Measurements from ENCODE around the gene EEF1E1. TPM values are rescaled to one million over a fixed set of nuclear protein-coding genes. Genes with fewer than 3 reads are reported as not detected.

The EEF1E1 gene
- total and polyA plus RNA-seq, 2 of the 8 experiments (the other 6 are each of a cell fraction or from before 2014, with no cell fraction given): 96.8 to 112 TPM

DNA sequence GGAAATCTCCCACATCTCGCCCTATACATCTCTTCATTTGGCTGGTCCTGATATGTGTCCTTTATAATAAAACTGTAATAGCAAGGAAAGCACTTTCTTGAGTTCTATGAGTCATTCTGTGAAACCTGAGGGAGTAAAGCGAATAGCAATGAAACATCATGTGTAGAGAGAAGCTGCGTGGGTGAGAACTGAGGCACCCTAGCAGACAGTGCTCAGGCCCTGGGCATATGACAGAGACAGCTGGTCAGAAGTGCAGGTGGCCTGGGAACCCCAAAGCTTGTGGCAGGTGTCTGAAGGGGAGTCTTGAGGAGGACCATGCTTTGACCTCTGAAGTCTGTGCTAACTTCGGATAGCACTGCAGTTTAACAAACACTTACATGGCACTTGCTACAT lies 36.8 kb downstream of the EEF1E1 start:
- CTCF ChIA-PET (ENCODE audit: partially characterized antibody): interaction anchor here (0.9 to 2.3 kb wide), 7 partner anchors 9 to 392 kb away, joined by 3 to 9 read pairs (median 3); partner anchors contain the start of genes EEF1E1 and TXNDC5
- Histone ChIP-seq H3K23me2 (ENCODE audit: low read depth, low read length) (peaks cover 2% of the 10 kb centered on the region; the same call in 1 of the 2 replicates), H3K79me1 (ENCODE audit: low read depth, low read length) (peaks cover 3% of the 10 kb centered on the region; the same call in 1 of the 2 replicates), H3K79me2 (ENCODE audit: control insufficient read depth in 1 of 2, insufficient read depth in 2 of 2, low read length in 2 of 2) (peaks cover 0 to 6% of the 10 kb centered on the region in 2 experiments; a peak in 2 of 4 replicates), H3K18ac (ENCODE audit: extremely low read depth, low read length) (no peak overlapping the region), H3K23ac (ENCODE audit: insufficient read length) (no peak overlapping the region), H4K20me1 (replicated peaks in 1 of 2; ENCODE audit: control insufficient read depth in 1 of 2, insufficient read depth in 2 of 2, low read length in 2 of 2) (no peaks in the 10 kb centered on the region), H2AK5ac (ENCODE audit: low read depth, low read length) (no peak overlapping the region), H2BK15ac (ENCODE audit: low read length) (0 out of 2 replicates have a peak overlapping the region, but pooled peaks have one; percentile 31), H2BK120ac (replicated peaks; ENCODE audit: low read depth, low read length) (no peak overlapping the region), H3K4ac (replicated peaks; ENCODE audit: insufficient read length, low read depth, low read length) (no peak overlapping the region), H2AFZ (ENCODE audit: low read length) (0 out of 2 replicates have a peak overlapping the region, but pooled peaks have one; percentile 28), H3K14ac (ENCODE audit: insufficient read length) (no peak overlapping the region), H3K27me3 (replicated peaks in 1 of 4; ENCODE audit: control insufficient read depth in 3 of 4, extremely low read depth in 1 of 4, insufficient read depth in 3 of 4, low read length in 3 of 4) (no peaks in the 10 kb centered on the region), H4K91ac (replicated peaks; ENCODE audit: insufficient read length, low read length) (peak overlapping the region; percentile 25), H4K8ac (ENCODE audit: extremely low read depth, insufficient read depth, low read length) (peak overlapping the region; percentile 35; the same call in 1 of the 2 replicates), H3K27ac (ENCODE audit: low read depth, low read length) (no peak overlapping the region), H4K5ac (ENCODE audit: insufficient read length, low read depth, low read length) (no peak overlapping the region), H3K56ac (replicated peaks; ENCODE audit: insufficient read length, low read depth, low read length) (no peak overlapping the region), H3K4me2 (ENCODE audit: insufficient read depth in 1 of 2, low read depth in 2 of 2, low read length in 2 of 2) (no peak overlapping the region), H2BK20ac (ENCODE audit: low read length) (peak overlapping the region; percentile 49; the same call in 1 of the 2 replicates), H3K36me3 (ENCODE audit: control insufficient read depth in 2 of 4, insufficient read depth in 4 of 4, low read length in 3 of 4) (peaks cover 0 to 12% (median 6%) of the 10 kb centered on the region in 4 experiments; a peak in 5 of 8 replicates), H3K4me1 (replicated peaks in 1 of 4; ENCODE audit: control insufficient read depth in 3 of 4, insufficient read depth in 4 of 4, low read length in 3 of 4) (peaks cover 0 to 5% (median 4%) of the 10 kb centered on the region in 4 experiments; a peak in 4 of 7 replicates), H3K9ac (replicated peaks in 1 of 4; ENCODE audit: extremely low read depth in 1 of 4, low read depth in 3 of 4, low read length in 3 of 4) (no peak overlapping the region), H3K4me3 (ENCODE audit: extremely low read depth in 1 of 4, insufficient read depth in 2 of 4, low read depth in 3 of 4, low read length in 4 of 4) (no peak overlapping the region), H3K9me3 (ENCODE audit: insufficient read depth in 2 of 2, low read depth in 1 of 2, low read length in 1 of 2) (no peaks in the 10 kb centered on the region), H2BK12ac (ENCODE audit: low read depth, low read length) (0 out of 2 replicates have a peak overlapping the region, but pooled peaks have one; percentile 10), H2BK5ac (ENCODE audit: low read depth, low read length) (no peak overlapping the region)
- TF ChIP-seq SRF (IDR thresholded peaks at IDR 0.05; ENCODE audit: low read depth, low read length): no peak
- POLR2A ChIA-PET (ENCODE audit: partially characterized antibody): interaction anchor here (0.9 to 4.3 kb wide), 4 partner anchors 8 to 37 kb away, joined by 4 to 19 read pairs (median 4); partner anchors contain the start of gene EEF1E1
- FAIRE-seq: no peak
- 87% methylated on average over 4 of the region's 4 CpGs; no CpG with 5 or more reads in 1 of the 2 experiments for WGBS, 2 experiments (ENCODE audit: extremely low coverage in 1 of 2, insufficient coverage in 1 of 2, insufficient read length in 1 of 2, insufficient replicate concordance in 2 of 2, low coverage in 1 of 2, low lambda C conversion rate in 2 of 2, missing lambda C conversion rate in 1 of 2)
- DNase-seq (ENCODE audit: low read depth in 1 of 2, low spot score in 2 of 2): no peak
